Activated CD4-positive, alpha-beta T cell treated with anti-CD3 and anti-CD28 coated beads, Interleukin-2, amount 50 U/mL, for 4 hours (primary cell): ENCODE data around the gene CNTN1.

Experiments used
- DNase-seq, 2 experiments: peaks; one replicate each; pipeline ENCODE4 v3.0.0-alpha.2; 2020

CNTN1 gene

DNA sequence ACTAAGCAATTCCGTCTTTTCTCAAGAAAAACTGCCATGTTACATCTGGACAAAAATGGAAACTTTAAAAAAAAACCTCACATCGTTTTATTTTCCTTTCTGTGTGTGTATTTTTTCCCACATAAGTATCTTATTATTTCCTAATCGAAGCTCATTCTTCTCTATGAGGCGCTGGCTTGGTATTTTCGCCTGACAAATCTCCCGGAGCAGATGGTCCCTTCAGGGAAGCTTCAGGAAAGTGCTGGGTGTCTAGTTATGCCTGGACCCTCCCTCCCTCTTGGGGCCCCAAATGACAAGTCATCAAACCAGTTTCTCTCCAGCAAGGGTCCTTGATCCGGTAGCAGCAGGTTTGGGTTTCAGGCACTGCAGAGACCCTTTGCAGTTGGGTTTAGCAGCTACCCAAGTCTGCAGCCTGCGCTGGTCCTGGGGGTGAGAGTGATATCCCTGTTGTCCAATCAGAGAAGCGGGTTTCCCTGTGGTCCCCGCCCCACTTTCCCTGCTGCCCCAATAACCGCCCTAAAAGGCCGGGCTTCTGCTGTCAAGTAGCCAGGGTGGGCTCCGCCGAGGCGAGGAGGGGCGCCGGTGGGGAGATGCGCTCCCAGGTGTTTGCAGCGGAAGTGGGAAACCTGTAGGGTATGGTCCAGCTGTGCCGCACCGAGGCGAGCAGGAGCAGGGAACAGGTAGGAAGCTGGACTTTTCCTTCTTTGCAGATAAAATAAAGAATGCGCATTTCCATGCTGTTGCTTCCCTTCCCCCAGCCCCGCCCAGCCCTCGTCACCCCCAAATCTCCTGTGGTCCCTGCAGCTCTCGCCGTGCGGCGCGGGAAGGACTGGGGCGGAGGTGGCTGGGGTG lies at the start of gene CNTN1:
TSS of gene CNTN1 (plus strand) at position 527 of the 852 bp plus-strand sequence.
- no peak for DNase-seq

DNA sequence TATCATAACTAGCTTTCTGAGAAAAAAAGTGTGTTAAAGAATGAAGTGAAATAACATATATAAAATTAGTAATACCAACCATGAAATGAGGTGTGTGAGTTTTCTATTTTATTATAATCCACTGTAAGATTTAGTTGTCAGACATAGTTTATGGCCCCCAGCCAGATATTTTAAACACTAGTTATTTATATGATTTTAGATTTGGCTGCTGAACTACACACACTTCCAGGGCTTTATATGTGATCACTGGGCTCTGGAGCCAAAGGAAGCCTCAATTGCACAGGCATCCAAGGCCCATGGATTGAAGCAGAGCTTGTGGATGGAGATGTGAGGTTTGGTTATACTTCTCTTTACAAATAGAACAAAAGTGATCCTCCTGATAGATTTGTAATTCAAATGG lies 48.7 kb upstream of the CNTN1 start:
- no peak for DNase-seq

DNA sequence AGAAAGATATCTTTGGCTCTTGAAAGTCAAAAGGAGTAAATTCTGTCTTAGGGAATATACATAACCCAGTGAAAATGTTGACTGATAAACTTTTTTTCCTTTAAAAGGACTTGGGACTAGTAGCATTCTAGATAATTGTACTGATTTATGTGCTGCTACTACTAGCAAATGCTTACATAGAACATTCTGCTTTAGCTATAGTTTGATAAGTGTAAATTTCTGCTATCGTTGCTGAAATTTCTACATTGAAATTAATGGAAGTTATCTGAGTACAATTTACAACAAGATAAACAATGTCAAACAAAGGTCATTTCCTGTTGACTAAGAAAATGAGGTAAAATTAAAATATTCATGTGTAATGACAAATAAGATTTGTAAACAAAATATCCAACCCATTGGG lies 48.3 kb upstream of the CNTN1 start:
- DNase-seq: no peak

DNA sequence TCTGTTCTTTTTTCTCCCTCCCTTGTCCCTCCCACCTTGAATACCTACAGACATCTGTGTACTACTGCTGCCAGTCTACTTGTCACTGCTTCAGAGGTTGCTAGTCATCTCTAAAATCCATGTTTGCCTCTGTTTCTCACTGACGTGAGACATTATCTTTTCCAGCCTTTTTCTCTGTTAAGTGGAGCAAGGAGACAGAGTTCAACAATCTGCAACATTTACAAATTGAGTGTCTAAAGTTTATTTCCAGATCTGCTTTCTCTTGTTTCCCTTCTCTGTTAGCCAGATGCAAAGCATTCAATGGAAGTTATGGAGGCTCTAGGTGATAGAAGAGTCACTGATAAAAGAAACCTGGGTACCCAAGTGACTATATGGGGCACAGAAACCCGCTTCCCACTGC lies 47.5 kb upstream of the CNTN1 start:
- no peak for DNase-seq

DNA sequence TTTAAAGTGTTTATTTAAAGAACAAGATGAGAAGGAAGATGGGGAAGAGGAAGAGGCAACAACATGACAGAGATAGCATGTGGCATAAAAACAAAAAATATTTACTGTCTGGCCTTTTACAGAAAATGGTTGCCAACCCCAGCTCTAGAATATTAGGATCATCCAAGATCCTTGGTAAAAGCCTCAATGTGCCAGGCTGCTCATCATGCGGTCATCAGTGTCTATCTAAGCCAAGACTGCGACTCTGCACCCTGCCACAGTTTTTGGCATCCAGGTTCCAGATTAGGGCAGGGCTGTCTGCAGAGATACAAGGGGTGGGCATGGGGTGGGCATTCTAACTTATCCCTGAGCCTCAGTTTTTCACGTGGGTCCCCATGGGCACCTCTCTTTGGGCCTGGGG lies 46.9 kb upstream of the CNTN1 start:
- no peak for DNase-seq

DNA sequence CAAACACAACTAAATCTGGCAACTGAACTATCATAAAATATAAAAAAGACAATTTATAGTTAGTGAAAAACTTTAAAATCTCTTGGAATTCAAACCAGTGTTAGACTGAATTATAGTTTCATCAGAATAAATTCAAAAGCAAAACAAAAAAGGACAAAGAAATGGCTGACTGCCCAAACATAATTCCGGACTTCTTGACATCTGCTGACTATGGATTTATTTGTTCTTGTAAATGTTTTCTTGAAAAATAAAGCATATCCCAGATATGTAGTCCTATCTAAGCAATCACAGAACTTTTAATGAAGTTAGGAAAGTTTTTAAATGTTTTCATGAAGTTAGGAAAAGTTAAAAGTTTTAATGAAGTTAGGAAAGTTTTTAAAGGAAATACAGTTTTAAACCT lies 45.8 kb upstream of the CNTN1 start:
- DNase-seq: no peak

DNA sequence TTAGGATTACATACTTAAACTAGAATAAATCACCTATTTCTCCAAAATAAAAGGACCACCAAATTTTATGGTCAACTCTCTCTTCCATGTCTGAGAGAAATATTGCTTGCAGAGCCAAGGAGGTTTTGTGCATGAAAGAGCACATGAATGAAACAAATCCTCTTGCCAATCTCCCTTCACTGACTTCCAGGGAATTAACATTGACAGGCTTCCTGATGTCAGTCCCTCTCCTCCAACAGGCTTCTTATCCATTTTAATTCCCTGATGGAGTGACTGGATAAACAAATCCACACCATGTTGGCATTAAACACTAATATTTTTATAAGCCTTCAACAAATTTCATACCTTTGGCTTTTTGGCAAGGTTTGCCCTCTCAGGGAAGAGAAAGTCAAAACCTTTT lies 45.3 kb upstream of the CNTN1 start:
- DNase-seq: no peak

DNA sequence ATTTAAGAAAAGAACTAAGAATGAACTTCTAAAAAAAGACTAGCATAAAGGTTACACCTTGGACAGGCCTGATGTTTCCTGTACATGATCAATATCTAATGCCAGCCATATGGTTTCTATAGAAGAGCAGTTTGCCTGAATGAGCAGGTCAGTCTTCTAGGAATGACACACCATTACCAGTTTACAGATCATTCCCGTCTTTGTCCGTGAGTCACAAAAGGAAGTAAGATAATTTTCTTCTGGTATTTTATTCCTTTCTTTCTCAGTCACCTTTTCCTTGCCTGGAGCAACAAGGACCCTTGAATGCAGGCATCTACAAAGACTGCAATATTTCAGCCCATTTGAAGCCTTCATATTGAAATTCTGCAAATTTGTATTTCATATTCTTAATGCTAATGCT lies 44.6 kb upstream of the CNTN1 start:
- no peak for DNase-seq

DNA sequence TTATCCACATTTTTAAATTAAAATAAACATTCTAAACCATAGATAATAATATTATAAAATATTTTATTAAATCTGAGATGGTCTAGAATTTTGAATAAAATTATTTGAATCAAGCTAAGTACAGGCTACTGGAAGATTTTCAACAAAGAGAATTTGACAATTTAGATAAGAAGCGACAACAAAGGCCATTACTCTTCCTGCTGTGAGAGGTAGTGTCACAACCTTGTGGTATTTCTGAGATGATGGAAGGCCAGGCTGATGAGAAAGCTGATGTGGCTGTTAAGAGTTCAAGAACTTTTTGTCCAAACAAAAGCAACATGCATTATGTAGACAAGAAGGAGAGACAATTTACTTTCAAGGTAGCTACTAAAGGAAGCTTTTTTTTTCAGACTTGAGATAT lies 43.7 kb upstream of the CNTN1 start:
- DNase-seq: no peak

DNA sequence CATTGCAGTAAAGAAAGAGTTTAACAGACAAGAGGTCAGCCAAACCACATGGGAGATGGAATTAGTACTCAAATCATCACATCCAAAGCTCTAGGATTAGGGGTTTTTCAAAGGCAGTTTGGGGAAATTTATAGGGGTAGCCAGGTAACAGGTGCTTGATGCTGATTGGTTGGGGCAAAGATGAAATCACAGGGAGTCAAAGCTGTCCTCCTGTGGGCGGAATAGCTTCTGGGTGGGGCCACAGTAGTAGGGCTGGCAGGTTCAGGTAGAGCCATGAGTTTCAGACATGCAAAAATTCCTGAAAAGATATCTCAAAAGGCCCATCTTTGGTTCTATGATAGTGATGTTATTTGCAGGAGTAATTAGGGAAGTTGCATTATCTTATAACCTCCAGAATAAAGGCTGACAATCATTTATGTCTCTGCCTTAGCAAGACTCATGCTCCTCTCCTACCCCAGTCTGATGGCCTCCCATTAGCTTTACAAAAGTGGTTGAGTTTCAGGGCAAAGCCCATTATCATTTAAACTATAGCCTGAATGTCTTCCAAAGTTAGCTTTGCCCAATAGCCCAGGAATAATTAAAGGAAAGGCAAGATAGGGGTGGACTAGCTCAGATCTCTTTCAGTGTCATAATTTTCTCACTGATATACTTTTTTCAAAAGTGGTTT lies 42.1 kb upstream of the CNTN1 start:
- DNase-seq: no peak

DNA sequence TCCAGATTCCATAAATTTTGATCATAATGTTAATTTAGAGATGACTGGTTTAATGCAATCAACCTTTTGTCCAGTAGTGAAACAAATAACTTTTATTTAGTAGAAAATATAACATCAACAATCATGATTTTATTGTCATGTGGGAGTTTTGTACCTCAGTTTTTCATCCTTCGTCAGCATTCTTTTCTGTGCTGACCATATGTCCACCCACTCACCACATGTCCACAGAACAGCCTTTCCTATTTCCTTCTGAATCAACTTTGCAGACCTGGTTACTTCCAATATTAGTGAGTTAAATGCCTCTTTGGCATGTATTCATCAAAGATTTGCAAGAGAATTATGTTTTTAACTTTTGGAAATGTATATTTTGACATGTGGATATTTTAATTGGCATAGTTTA lies 36.8 kb upstream of the CNTN1 start:
- DNase-seq: no peak

DNA sequence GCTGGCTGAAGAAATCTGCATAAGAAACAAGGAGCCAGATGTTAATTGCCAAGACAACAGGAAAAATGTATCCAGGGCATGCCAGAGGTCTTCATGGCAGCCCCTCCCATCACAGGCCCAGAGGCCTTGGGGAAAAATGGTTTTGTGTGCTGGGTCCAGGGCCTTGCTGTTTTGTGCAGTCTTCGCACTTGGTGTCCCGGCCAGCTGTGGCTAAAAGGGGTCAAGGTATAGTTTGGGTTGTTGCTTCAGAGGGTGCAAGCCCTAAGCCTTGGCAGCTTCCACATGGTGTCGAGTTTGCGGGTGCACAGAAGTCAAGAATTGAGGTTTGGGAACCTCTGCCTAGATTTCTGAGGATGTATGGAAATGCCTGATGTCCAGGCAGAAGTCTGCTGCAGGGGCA lies 29.9 kb upstream of the CNTN1 start:
- no peak for DNase-seq

DNA sequence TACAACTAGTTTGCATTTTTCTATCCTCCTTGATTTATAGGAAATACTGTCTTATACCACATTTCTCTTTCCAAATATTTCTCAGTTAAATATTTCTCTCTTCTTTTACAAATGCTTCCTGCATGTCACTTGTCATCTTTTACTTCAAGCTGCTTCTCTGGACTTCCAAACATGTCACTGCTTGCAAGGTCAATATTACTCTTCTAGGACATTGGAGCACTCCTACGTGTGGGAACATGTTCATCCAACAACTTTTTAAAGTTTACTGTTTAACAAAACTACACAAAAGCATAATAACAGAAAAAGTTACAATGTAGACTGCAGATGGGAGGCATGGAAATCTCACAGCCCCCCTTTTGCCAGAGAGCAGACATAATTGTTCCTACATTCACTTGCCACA lies 28.5 kb upstream of the CNTN1 start:
- DNase-seq: no peak

DNA sequence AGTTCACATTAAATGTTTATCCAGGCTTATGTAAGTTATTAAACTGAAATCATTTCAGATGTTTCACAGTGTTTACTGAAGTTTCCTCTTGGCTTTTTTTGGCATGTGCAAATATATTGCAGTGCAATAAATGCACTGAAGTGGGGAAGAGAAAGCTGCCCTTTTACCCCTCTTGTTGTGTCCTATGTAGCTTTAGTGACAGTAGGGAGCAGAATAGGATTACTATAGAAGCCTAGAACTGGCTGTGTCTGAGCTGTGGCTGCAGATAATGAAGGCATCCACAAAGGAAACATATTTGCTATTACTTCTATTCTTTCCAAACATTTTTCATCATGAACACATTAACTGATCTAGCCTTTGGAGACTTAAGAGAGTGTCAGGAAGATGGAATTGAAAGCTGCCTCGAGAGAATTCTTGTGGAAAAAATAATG lies 24.1 kb upstream of the CNTN1 start:
- DNase-seq: no peak

DNA sequence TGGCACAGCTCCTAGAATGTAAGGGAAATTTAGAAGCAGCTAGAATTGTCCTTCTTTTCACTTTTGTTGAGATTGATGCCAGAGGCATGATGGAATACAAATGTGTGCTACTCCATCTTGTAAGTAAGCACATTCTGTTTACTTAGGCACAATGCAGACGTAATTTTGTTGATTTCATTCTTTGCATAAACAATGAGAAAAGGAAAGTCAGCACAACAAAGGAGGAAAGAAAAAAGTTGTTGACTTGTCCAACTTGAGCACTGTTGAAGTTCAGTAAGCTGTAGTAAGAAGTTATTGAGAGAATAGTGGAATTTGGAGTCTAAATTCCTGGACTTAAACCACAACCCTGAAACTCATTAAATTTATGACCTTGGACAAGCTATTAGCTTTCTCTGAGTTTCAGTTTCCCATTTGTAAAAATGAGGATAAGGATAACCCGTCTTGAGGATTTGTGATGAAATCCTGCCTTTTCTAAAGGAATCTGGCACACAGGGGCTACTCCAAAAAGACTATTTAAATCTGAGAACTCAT lies 19.4 kb upstream of the CNTN1 start:
- DNase-seq: no peak

DNA sequence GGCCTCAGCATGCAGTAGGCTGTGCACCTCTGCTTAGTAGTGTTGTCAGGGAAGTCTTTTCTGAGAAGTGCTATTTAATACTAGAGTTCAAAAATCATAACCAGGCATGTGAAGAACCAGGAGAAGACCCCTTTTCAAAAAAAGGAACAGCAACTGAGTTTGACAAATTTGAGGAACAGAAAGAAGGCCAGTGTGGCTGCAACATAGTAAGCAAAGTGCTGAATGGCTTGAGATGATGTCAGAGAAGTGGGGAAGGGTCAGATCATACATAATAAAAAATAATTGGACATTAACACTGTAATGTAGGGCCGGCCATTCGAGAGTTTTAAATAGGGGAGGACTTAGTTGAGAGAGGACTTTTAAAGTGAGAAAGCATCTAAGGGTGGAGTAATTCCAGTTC lies 11.1 kb upstream of the CNTN1 start:
- DNase-seq: no peak

DNA sequence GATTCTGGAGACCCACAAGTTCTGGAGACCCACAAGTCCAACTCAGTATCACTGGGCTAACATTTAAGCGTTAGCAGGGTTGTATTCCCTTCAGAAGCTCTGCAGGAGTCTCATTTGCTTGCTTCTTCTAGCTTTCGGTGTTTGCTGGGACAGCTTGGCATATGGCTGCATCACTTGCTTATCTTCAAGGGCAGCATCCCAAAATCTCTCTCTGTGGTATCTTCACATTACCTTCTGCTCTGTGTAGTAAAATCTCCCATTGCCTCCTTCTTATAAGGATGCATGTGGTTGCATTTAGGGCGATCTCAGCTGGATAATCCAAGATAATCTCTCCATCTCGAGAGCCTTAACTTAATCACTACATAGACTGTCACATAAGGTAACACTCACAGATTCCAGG lies 7.3 kb upstream of the CNTN1 start:
- DNase-seq: no peak

DNA sequence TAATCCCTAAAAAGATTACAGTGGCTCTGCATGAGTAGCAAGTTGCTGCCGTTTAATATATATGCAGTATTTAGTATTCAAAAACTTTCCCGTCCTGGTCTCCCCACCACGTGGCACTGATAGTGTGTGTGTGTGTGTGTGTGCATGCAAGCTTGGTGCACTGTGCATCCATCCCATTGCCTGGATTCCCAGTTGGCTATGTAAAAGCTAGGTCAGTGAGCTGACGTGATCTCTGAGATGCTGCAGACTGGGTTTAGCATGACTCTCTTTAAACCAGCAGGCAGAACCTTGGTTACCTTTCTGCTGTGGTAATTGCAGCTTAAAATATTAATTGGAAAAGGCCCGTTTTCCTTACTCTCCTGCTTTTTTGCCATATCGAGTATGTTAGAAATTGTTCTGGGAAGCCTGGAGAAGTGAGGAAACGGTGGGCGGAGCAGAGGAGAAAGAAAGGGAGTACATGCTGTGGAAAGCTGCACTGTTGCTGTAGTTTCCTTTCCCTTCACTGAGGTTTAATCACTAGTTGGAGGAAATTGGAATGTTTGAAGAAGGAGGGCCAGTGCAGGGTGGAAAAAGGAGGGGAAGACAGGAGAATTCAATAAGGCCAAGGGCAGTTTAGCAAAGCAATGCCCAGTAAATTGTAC lies 4.0 kb upstream of the CNTN1 start:
- no peak for DNase-seq

DNA sequence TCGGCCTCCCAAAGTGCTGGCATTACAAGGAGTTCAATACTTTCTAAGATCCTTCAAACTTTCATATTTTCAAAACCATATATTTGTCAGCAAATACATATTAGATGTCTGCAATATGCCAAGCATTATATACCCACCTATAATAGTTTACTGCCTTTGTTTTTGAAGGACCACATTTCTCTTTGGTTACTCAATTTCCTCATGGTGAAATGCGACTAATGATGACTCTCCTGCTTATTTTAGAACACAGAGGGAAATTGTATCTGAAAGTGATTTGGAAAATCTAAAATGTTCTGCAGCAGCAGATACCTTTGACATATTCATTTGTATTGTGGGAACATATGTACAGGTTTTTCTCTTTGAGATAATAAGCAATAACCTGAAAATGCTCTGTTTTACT lies 2.7 kb upstream of the CNTN1 start:
- DNase-seq: no peak

DNA sequence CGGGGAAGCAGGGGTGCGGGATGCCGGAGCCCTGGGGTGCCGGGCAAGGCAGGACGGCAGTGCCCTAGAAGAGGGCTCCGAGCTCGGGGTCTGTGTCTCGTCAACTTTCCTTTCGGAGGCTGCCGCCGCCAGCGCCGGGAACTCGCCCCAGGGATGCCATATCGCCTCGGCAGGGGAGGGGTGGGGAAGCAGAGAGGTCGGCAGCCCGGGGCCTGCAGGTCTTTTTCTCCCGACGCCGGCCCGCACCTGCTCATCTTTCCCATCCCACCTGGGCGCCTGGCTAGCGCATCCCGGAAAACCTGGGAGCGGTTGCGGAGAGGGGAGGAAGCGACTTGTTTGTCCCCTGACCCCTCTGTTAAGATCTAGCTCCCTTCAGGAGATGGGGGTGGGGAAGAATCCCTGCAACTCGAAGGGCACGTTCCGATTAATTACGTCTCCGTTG lies 547 bp downstream of the CNTN1 start:
- DNase-seq: no peak

DNA sequence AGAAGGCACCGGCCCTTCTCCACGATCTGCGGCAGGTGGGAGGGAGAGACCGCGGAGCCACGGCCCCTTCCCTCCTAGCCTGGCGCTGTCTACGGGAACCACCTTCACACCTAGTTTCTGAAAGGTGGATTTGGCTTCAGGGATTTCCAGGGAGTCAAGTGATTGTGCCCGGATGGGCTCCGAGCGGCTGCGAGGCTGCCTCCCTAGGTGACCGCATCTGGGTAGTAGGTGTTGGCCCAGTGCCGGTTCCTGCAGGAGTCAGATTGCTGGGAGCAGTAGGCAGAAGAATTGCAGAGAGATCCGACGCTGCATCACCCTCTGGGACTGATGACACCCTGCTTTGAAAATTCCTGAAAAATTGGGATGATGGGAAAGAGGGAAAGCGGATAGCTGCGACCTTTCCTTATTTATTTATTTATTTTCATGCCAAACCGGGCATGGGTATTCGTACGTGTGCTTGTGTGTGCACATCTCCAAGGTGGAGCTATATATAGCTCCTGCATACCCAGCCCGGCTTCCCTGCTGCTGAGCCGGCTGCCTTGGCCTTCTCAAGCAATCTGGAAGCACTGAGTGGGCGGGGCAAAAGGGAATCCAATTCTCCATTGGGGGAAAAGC lies 1.1 kb downstream of the CNTN1 start:
- DNase-seq: no peak

DNA sequence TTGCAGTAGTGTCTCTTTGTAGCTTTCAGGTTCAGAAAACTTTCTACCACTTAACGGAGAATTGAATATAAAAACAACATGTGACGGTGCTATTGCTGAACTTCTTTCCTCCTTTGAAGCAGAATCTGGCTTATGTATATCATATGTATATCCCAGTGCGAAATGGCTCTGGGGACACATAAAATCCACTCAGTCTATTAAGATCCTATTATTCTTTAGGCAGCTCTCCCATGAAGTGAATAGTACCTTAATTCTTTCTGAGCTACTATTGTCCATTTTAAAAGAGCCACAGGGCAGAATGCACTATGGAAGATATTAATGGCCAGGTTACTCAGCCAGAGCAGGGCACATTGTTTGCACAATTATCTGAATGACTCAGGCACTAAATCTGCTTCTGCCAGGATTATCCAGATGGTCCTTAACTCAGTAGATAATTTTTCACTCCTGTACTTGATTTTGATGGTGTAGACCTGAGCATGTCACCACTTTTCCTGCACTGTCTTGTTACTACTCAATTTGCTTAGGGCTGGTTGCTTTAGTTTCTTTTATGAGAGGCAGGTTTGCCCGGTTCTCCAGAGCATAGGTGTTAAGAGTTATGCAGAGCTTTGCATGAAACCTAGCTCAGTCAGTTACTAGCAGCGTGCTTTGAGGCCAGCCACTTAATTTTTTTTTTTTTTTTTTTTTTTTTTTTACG lies 5.5 kb downstream of the CNTN1 start:
- no peak for DNase-seq

DNA sequence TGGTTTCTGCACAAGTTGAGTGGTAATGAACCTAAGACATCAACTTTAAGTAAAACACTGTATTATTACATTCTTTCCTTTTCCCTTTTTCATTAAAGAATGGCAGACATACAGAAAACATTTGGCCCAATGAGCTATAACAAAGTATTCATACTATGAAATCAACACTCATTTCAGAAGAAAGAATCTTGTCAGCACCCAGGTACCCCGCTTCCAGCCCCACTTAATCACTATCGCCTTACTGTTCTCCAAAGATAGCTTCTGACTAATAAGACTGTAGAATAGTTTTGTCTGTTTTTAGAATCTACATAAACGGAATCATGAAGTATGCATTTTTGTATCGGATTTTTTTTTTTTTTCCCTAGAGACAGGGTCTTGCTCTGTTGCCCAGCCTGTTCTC lies 9.5 kb downstream of the CNTN1 start:
- DNase-seq: no peak
